ENCODE measurements around the gene LRRFIP1. TPM values are rescaled to one million over a fixed set of nuclear protein-coding genes. Genes with fewer than 3 reads are reported as not detected.

LRRFIP1 gene
- total and polyA plus RNA-seq, 10 of the 15 experiments (the other 5 are each of a cell fraction or from before 2014, with no cell fraction given): 36.2 to 120 (median 74.3) TPM

GRCh38 chr2:237695201-237695780 lies 67.9 kb downstream of the LRRFIP1 start:
- TF ChIP-seq CREB1 (IDR thresholded peaks at IDR 0.05; ENCODE audit: low read depth) (peak; percentile 12; the same call in 1 of the 2 replicates), IKZF1 (conservative IDR thresholded peaks at IDR 0.05) (peak; percentile 37; the same call in 1 of the 2 replicates), POLR2AphosphoS2 (IDR thresholded peaks at IDR 0.05; ENCODE audit: low read depth, low read length) (no peak), BACH1 (IDR thresholded peaks at IDR 0.05; ENCODE audit: borderline replicate concordance) (peak; percentile 25; the same call in 1 of the 2 replicates), FOXM1 (IDR thresholded peaks at IDR 0.05; ENCODE audit: low read depth, low read length) (no peak), RELB (IDR thresholded peaks at IDR 0.05; ENCODE audit: low read depth) (peak; percentile 42; the same call in 1 of the 2 replicates), POU2F2 (IDR thresholded peaks at IDR 0.05; ENCODE audit: borderline replicate concordance, low read depth, low read length) (peak; percentile 9; the same call in 1 of the 3 replicates), ATF7 (IDR thresholded peaks at IDR 0.05; ENCODE audit: low read depth) (peak; percentile 73), RCOR1 (conservative IDR thresholded peaks at IDR 0.05; ENCODE audit: low read depth, low read length) (no peak), MEF2B (IDR thresholded peaks at IDR 0.05; ENCODE audit: partially characterized antibody, poor library complexity, severe bottlenecking) (peak; percentile 47), MEF2A (IDR thresholded peaks at IDR 0.05; ENCODE audit: insufficient read depth, low read depth, low read length) (peak; percentile 77), BHLHE40 (IDR thresholded peaks at IDR 0.05; ENCODE audit: borderline replicate concordance in 1 of 2, low read depth in 2 of 2, low read length in 1 of 2) (no peak), HDGF (IDR thresholded peaks at IDR 0.05) (no peak), REST (IDR thresholded peaks at IDR 0.05; ENCODE audit: low read depth, low read length) (no peak), SMAD1 (IDR thresholded peaks at IDR 0.05; ENCODE audit: low read depth, partially characterized antibody) (peak; percentile 40), NFYB (IDR thresholded peaks at IDR 0.05; ENCODE audit: insufficient read depth, low read depth, low read length) (peak; percentile 81), ETV6 (conservative IDR thresholded peaks at IDR 0.05 in 1 of 2, IDR thresholded peaks at IDR 0.05 in 1 of 2; ENCODE audit: borderline replicate concordance in 1 of 2, low read depth in 1 of 2) (peak in 1 of 2 experiments; percentile 55; a peak in 1 of 4 replicates)
- in situ Hi-C loops (cut with MboI) (no loop called here), intact Hi-C loops (cut with micrococcal nuclease; ENCODE audit: unreplicated experiment) (loop anchor here (2.0 to 10.0 kb wide), 3 partner anchors 58 to 1150 kb away; partner anchors contain the start of gene SCLY)
- Histone ChIP-seq H3K4me2 (ENCODE audit: control insufficient read depth, insufficient read depth) (peak overlapping the region; percentile 88), H3K36me3 (ENCODE audit: control insufficient read depth in 2 of 2, insufficient read depth in 2 of 2, low read length in 1 of 2) (no peaks in the 10 kb centered on the region), H3K4me1 (ENCODE audit: control insufficient read depth, insufficient read depth, low read length) (peaks cover 31% of the 10 kb centered on the region), H3K4me3 (peak overlapping the region; percentile 90), H3K27ac (ENCODE audit: control insufficient read depth, insufficient read depth) (peak overlapping the region; percentile 90), H3K9me3 (replicated peaks; ENCODE audit: control insufficient read depth, insufficient read depth, low read length) (no peaks in the 10 kb centered on the region), H3K9ac (ENCODE audit: control insufficient read depth, insufficient read depth, low read length) (peak overlapping the region; percentile 93), H3K27me3 (replicated peaks in 1 of 2; ENCODE audit: control insufficient read depth in 2 of 2, insufficient read depth in 2 of 2, low read length in 1 of 2) (no peaks in the 10 kb centered on the region), H2AFZ (ENCODE audit: control insufficient read depth, low read depth, low read length) (peak overlapping the region; percentile 35; the same call in 1 of the 2 replicates), H4K20me1 (ENCODE audit: control insufficient read depth, insufficient read depth) (no peaks in the 10 kb centered on the region), H3K79me2 (ENCODE audit: control insufficient read depth, insufficient read depth, low read length) (peaks cover 86% of the 10 kb centered on the region)
- ChIA-PET CTCF (interaction anchor here (1.5 to 18.3 kb wide), 4 partner anchors 22 to 123 kb away, joined by 6 to 298 read pairs (median 48); no protein-coding TSS in a partner anchor), SMC1A (ENCODE audit: uncharacterized antibody, unreplicated experiment) (interaction anchor here (1.0 to 7.1 kb wide), 4 partner anchors 12 to 93 kb away, joined by 3 to 155 read pairs (median 8); no protein-coding TSS in a partner anchor), POLR2A (interaction anchor here (1.4 to 3.4 kb wide), 5 partner anchors 13 to 95 kb away, joined by 5 to 23 read pairs (median 6); no protein-coding TSS in a partner anchor), RAD21 (ENCODE audit: unreplicated experiment) (interaction anchor here (0.7 to 13.1 kb wide), 5 partner anchors 21 to 91 kb away, joined by 3 to 209 read pairs (median 7); no protein-coding TSS in a partner anchor)
- FAIRE-seq (peak; percentile 62), DNase-seq (ENCODE audit: low read depth, low spot score) (peak; percentile 76), ATAC-seq (peak; percentile 15)
- no TSS peak for BruUV-seq (replicated peaks)
- whole genome bisulfite sequencing (ENCODE audit: insufficient coverage, insufficient replicate concordance, low lambda C conversion rate, missing lambda C conversion rate): 1% methylated on average over 7 of the region's 7 CpGs

Measured in GM12878 (cell line).